22Rv1 (cell line): ENCODE measurements around the gene CPT2.

Experiments
- CTCF ChIP-seq: fragments of 450-650 bp; IDR thresholded peaks from 2 replicates; pipeline ENCODE4 v1.5.1; 2017; ENCODE audit warnings: mild to moderate bottlenecking
- ZFX ChIP-seq: fragments of 450-650 bp; IDR thresholded peaks from 2 replicates; pipeline ENCODE4 v1.6.1; 2017; ENCODE audit warnings: antibody characterized with exemption, borderline replicate concordance

GRCh38 chr1:53187401-53187800 lies 9.2 kb upstream of the CPT2 start:
- TF ChIP-seq CTCF: no peak
- TF ChIP-seq ZFX: no peak
